GM21529 (cell line): ENCODE measurements around the gene CABLES1.
A peak's percentile ranks its signal among the peaks of the same experiment; 100 is the strongest.

Experiments
- ATAC-seq: cut with Tn5 transposase; IDR thresholded peaks from one replicate; pipeline ENCODE4 v1.9.1; 2021; ENCODE audit not compliant: unreplicated experiment

CABLES1 gene

GRCh38 chr18:23211146-23211545 lies 75.9 kb downstream of the CABLES1 start:
- no peak for ATAC-seq

GRCh38 chr18:23212161-23212560 lies 76.9 kb downstream of the CABLES1 start:
- ATAC-seq, result no peak

GRCh38 chr18:23213200-23213599 lies 77.9 kb downstream of the CABLES1 start:
- ATAC-seq, result no peak

GRCh38 chr18:23217781-23218180 lies 82.5 kb downstream of the CABLES1 start:
- no peak for ATAC-seq

GRCh38 chr18:23220355-23220754 lies 85.1 kb downstream of the CABLES1 start:
- ATAC-seq, result no peak

GRCh38 chr18:23223641-23224040 lies 88.4 kb downstream of the CABLES1 start:
- ATAC-seq, result no peak

GRCh38 chr18:23225503-23225902 lies 90.2 kb downstream of the CABLES1 start:
- no peak for ATAC-seq

- no peak for ATAC-seq
Observed at GRCh38 chr18:23226391-23226790, 91.1 kb downstream of the CABLES1 start.

- ATAC-seq, result no peak
Observed at GRCh38 chr18:23226930-23227725, 91.8 kb downstream of the CABLES1 start.

GRCh38 chr18:23227726-23228070 lies 92.4 kb downstream of the CABLES1 start:
- ATAC-seq, result no peak

GRCh38 chr18:23228102-23229061 lies 93.1 kb downstream of the CABLES1 start:
- ATAC-seq, result peak; percentile 38

- ATAC-seq, result no peak
Observed at GRCh38 chr18:23229472-23229871, 94.2 kb downstream of the CABLES1 start.

GRCh38 chr18:23230686-23231085 lies 95.4 kb downstream of the CABLES1 start:
- ATAC-seq, result no peak

GRCh38 chr18:23231340-23232021 lies 96.2 kb downstream of the CABLES1 start:
- peak; percentile 82 for ATAC-seq

GRCh38 chr18:23232331-23232730 lies 97.0 kb downstream of the CABLES1 start:
- no peak for ATAC-seq

- ATAC-seq, result no peak
Observed at GRCh38 chr18:23234619-23235018, 99.3 kb downstream of the CABLES1 start.

- no peak for ATAC-seq
Observed at GRCh38 chr18:23235336-23235735, 100.1 kb downstream of the CABLES1 start.

- no peak for ATAC-seq
Observed at GRCh38 chr18:23235860-23236259, 100.6 kb downstream of the CABLES1 start.

GRCh38 chr18:23236876-23237468 lies 101.7 kb downstream of the CABLES1 start:
- ATAC-seq, result no peak

- peak; percentile 58 for ATAC-seq
Observed at GRCh38 chr18:23237524-23238151, 102.4 kb downstream of the CABLES1 start.

GRCh38 chr18:23238152-23238531 lies 102.9 kb downstream of the CABLES1 start:
- ATAC-seq, result no peak
